ENCODE measurements around the gene TMEM53.

The TMEM53 gene

GRCh38 chr1:44632598-44632997 is 41.7 kb downstream of the TMEM53 start:
- Histone ChIP-seq H3K9ac (ENCODE audit: low read depth, low read length) (peak overlapping the region; percentile 93), H3K4me1 (ENCODE audit: control insufficient read depth, insufficient read depth, low read length) (peaks cover 28% of the 10 kb centered on the region), H3K36me3 (ENCODE audit: insufficient read depth, low read length) (peaks cover 47% of the 10 kb centered on the region)

DNA sequence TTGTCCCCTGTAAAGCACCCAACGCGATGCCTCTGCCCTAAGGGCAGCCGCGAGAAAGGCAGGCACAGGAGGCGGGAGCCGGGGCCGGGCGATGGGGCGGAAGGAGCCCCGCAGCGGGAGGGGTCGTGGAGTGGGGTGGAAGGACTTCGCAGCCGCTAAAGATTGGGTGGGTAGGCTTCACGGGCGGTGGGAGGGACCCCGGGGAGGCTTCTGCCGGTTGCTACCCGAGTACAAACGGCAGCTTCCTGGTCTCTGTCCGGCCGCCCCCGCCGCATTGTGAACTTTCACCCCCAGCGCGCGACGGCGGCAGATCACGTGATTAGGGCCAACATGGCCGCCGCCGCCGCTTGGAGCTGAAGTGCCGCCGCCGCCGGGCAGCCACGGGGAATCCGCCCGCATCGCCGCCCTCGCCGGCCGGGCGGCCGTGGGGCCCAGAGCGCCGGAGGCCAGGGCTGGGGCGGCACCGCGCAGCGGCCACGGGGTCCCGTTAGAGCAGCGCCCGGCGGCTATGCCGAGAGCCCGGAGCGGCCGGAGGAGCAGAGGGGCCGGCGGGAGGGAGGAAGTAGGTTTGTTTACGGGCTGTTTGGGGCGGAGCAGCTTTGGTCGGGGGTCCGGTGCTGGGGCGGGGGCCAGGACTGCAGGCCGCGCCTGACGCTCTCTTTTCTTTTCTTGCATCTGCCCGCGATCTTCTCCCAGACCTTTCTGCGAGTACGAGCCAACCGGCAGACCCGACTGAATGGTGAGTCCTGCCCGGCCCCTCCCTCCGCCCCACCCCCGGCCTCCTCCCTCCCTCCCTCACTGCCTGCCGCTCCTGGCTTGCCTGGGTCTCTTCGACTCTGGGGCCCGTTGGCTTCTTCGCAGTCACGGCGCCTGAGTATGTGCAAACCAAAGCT is 42.4 kb downstream of the TMEM53 start:
- peak overlapping the region; percentile 93 for H3K9ac ChIP-seq (ENCODE audit: low read depth, low read length)
- no peaks in the 10 kb centered on the region for H3K27me3 ChIP-seq (ENCODE audit: control insufficient read depth, insufficient read depth, low read length)
- peaks cover 41% of the 10 kb centered on the region for H3K36me3 ChIP-seq (ENCODE audit: insufficient read depth, low read length)
- H3K4me2 ChIP-seq (ENCODE audit: low read length): peak overlapping the region; percentile 97
- peaks cover 28% of the 10 kb centered on the region for H3K4me1 ChIP-seq (ENCODE audit: control insufficient read depth, insufficient read depth, low read length)
- H3K9me3 ChIP-seq (replicated peaks; ENCODE audit: low read length): no peaks in the 10 kb centered on the region
- peak overlapping the region; percentile 84 for H3K4me3 ChIP-seq (ENCODE audit: low read length)

More at GRCh38 chr1:44632598-44632997, 41.7 kb downstream of the TMEM53 start:
- Histone ChIP-seq H3K4me3 (ENCODE audit: low read length) (peak overlapping the region; percentile 84), H3K9me3 (replicated peaks; ENCODE audit: low read length) (no peaks in the 10 kb centered on the region), H3K27me3 (ENCODE audit: control insufficient read depth, insufficient read depth, low read length) (no peaks in the 10 kb centered on the region), H3K4me2 (ENCODE audit: low read length) (peak overlapping the region; percentile 97)

- Histone ChIP-seq H3K9me3 (replicated peaks; ENCODE audit: low read length) (no peaks in the 10 kb centered on the region), H3K9ac (ENCODE audit: low read depth, low read length) (peak overlapping the region; percentile 93), H3K36me3 (ENCODE audit: insufficient read depth, low read length) (peaks cover 35% of the 10 kb centered on the region), H3K4me2 (ENCODE audit: low read length) (peak overlapping the region; percentile 97), H3K4me1 (ENCODE audit: control insufficient read depth, insufficient read depth, low read length) (peaks cover 28% of the 10 kb centered on the region), H3K4me3 (ENCODE audit: low read length) (peak overlapping the region; percentile 84), H3K27me3 (ENCODE audit: control insufficient read depth, insufficient read depth, low read length) (no peaks in the 10 kb centered on the region)
Measured at GRCh38 chr1:44631333-44631646, 43.0 kb downstream of the TMEM53 start.

GRCh38 chr1:44630116-44630515 is 44.2 kb downstream of the TMEM53 start:
- no peaks in the 10 kb centered on the region for H3K9me3 ChIP-seq (replicated peaks; ENCODE audit: low read length)
- H3K9ac ChIP-seq (ENCODE audit: low read depth, low read length): no peak overlapping the region
- H3K36me3 ChIP-seq (ENCODE audit: insufficient read depth, low read length): peaks cover 23% of the 10 kb centered on the region
- no peak overlapping the region for H3K4me3 ChIP-seq (ENCODE audit: low read length)
- H3K27me3 ChIP-seq (ENCODE audit: control insufficient read depth, insufficient read depth, low read length): no peaks in the 10 kb centered on the region
- H3K4me1 ChIP-seq (ENCODE audit: control insufficient read depth, insufficient read depth, low read length): peaks cover 28% of the 10 kb centered on the region
- no peak overlapping the region for H3K4me2 ChIP-seq (ENCODE audit: low read length)

GRCh38 chr1:44628962-44629756 is 45.1 kb downstream of the TMEM53 start:
- Histone ChIP-seq H3K4me2 (ENCODE audit: low read length) (no peak overlapping the region), H3K4me3 (ENCODE audit: low read length) (no peak overlapping the region), H3K9ac (ENCODE audit: low read depth, low read length) (no peak overlapping the region), H3K36me3 (ENCODE audit: insufficient read depth, low read length) (peaks cover 14% of the 10 kb centered on the region), H3K9me3 (replicated peaks; ENCODE audit: low read length) (no peaks in the 10 kb centered on the region), H3K27me3 (ENCODE audit: control insufficient read depth, insufficient read depth, low read length) (no peaks in the 10 kb centered on the region), H3K4me1 (ENCODE audit: control insufficient read depth, insufficient read depth, low read length) (peaks cover 28% of the 10 kb centered on the region)

- Histone ChIP-seq H3K4me2 (ENCODE audit: low read length) (no peak overlapping the region), H3K9ac (ENCODE audit: low read depth, low read length) (no peak overlapping the region), H3K4me3 (ENCODE audit: low read length) (no peak overlapping the region), H3K4me1 (ENCODE audit: control insufficient read depth, insufficient read depth, low read length) (peaks cover 10% of the 10 kb centered on the region), H3K9me3 (replicated peaks; ENCODE audit: low read length) (no peaks in the 10 kb centered on the region), H3K36me3 (ENCODE audit: insufficient read depth, low read length) (no peaks in the 10 kb centered on the region), H3K27me3 (ENCODE audit: control insufficient read depth, insufficient read depth, low read length) (no peaks in the 10 kb centered on the region)
Measured at GRCh38 chr1:44625348-44625747, 48.9 kb downstream of the TMEM53 start.

DNA sequence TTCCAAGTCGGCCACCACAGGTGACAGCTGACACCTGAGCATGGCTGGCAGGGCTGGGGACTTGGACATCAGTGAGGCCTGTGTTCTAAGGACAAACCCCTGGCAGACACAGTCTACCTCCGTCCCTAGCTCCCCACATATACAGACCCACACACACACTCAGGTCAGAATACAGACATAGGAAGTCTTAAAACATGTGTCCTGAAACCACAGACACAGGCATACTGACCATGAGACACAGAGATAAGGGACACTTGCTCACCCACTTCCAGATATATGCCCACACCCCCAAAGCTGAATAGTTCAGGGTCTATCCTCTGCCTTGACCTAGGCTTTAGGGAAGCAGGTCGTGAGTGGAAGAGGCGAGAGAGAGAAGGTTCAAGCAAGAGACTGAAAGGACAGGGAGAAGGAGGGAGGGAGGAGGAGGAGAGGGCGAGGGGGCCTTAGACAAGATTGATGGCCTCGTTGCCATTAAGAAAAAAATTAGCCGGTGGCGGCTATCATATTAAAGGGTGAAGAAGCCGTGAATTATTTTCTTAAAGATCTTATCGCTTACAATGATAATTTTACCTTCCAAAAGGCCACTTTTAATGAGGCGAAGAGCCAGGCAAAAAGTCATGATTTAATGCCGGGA is 49.9 kb downstream of the TMEM53 start:
- Histone ChIP-seq H3K36me3 (ENCODE audit: insufficient read depth, low read length) (no peaks in the 10 kb centered on the region), H3K4me2 (ENCODE audit: low read length) (no peak overlapping the region), H3K9ac (ENCODE audit: low read depth, low read length) (no peak overlapping the region), H3K4me3 (ENCODE audit: low read length) (no peak overlapping the region), H3K4me1 (ENCODE audit: control insufficient read depth, insufficient read depth, low read length) (peaks cover 10% of the 10 kb centered on the region), H3K27me3 (ENCODE audit: control insufficient read depth, insufficient read depth, low read length) (no peaks in the 10 kb centered on the region), H3K9me3 (replicated peaks; ENCODE audit: low read length) (no peaks in the 10 kb centered on the region)

DNA sequence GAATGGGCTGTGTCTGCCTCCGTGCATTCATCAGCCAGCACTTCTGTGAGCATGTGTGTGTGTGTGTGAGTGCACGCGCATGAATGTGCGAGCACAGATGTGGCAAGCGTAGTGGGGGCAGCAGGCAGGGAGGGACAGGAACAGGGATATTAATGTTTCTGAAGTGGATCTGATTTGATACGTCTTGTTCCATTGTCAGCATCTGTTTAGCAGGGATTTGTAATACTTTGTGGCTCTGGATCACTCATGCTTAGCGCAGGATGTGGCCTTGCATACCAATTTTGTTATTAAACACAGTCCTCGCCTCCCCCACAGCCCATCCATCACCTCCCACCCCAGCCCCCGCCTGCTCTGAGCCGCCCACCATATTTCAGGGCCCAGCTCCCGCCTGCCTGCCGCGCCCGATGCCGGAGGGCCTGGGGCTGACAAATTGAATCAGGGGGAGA is 52.4 kb downstream of the TMEM53 start:
- Histone ChIP-seq H3K9ac (ENCODE audit: low read depth, low read length) (no peak overlapping the region), H3K36me3 (ENCODE audit: insufficient read depth, low read length) (no peaks in the 10 kb centered on the region), H3K4me1 (ENCODE audit: control insufficient read depth, insufficient read depth, low read length) (peaks cover 7% of the 10 kb centered on the region), H3K9me3 (replicated peaks; ENCODE audit: low read length) (no peaks in the 10 kb centered on the region), H3K27me3 (ENCODE audit: control insufficient read depth, insufficient read depth, low read length) (no peaks in the 10 kb centered on the region), H3K4me2 (ENCODE audit: low read length) (no peak overlapping the region), H3K4me3 (ENCODE audit: low read length) (no peak overlapping the region)

GRCh38 chr1:44620072-44620471 is 54.2 kb downstream of the TMEM53 start:
- Histone ChIP-seq H3K4me2 (ENCODE audit: low read length) (no peak overlapping the region), H3K9me3 (replicated peaks; ENCODE audit: low read length) (no peaks in the 10 kb centered on the region), H3K4me3 (ENCODE audit: low read length) (no peak overlapping the region), H3K36me3 (ENCODE audit: insufficient read depth, low read length) (no peaks in the 10 kb centered on the region), H3K27me3 (ENCODE audit: control insufficient read depth, insufficient read depth, low read length) (peaks cover 5% of the 10 kb centered on the region), H3K9ac (ENCODE audit: low read depth, low read length) (no peak overlapping the region), H3K4me1 (ENCODE audit: control insufficient read depth, insufficient read depth, low read length) (peaks cover 7% of the 10 kb centered on the region)

DNA sequence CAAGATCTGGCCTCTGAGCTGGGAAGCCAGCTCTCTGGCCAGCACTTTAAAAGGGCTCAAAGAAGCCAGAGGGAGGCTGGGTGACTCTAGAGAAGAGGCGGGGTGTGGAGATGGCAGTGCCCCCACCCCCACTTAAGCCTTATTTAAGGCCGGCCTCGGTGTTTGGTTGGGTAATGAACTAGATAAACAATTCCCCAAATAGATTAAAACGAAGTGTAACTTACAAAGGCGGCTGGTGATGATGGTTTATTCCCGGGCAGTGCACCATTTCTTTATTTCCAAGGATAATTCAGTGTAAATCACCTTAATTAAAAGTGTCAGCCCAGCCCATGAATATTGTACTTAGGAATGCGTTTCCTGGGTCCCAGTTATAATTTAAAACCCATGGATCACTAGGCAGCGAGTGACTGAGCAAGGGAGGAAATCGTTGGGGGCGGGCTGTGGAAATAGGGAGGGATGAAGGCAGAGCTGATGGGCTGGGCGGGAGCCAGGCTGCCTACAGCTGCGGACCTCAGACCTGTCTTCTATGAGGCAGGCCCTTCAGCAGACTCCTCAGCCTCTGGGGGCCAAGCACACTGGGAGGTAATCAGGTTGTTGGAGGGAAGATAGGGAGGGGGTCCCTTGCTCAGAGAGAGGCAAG is 54.9 kb downstream of the TMEM53 start:
- Histone ChIP-seq H3K4me3 (ENCODE audit: low read length) (no peak overlapping the region), H3K36me3 (ENCODE audit: insufficient read depth, low read length) (no peaks in the 10 kb centered on the region), H3K4me1 (ENCODE audit: control insufficient read depth, insufficient read depth, low read length) (peaks cover 7% of the 10 kb centered on the region), H3K27me3 (ENCODE audit: control insufficient read depth, insufficient read depth, low read length) (peaks cover 8% of the 10 kb centered on the region), H3K9me3 (replicated peaks; ENCODE audit: low read length) (no peaks in the 10 kb centered on the region), H3K4me2 (ENCODE audit: low read length) (peak overlapping the region; percentile 6), H3K9ac (ENCODE audit: low read depth, low read length) (no peak overlapping the region)

GRCh38 chr1:44617703-44618029 is 56.6 kb downstream of the TMEM53 start:
- Histone ChIP-seq H3K9me3 (replicated peaks; ENCODE audit: low read length) (no peaks in the 10 kb centered on the region), H3K4me2 (ENCODE audit: low read length) (peak overlapping the region; percentile 89), H3K9ac (ENCODE audit: low read depth, low read length) (peak overlapping the region; percentile 61), H3K27me3 (ENCODE audit: control insufficient read depth, insufficient read depth, low read length) (peaks cover 8% of the 10 kb centered on the region), H3K4me3 (ENCODE audit: low read length) (peak overlapping the region; percentile 67), H3K4me1 (ENCODE audit: control insufficient read depth, insufficient read depth, low read length) (peaks cover 7% of the 10 kb centered on the region), H3K36me3 (ENCODE audit: insufficient read depth, low read length) (no peaks in the 10 kb centered on the region)
